Measurements from ENCODE around the gene YLPM1. TPM values are rescaled to one million over a fixed set of nuclear protein-coding genes. Genes with fewer than 3 reads are reported as not detected.

The YLPM1 gene
- total and polyA plus RNA-seq, 10 of the 15 experiments (the other 5 are each of a cell fraction or from before 2014, with no cell fraction given) = 11.1 to 48.2 (median 18.0) TPM

- ATAC-seq (no peak), DNase-seq (ENCODE audit: low read depth, low spot score) (no peak), FAIRE-seq (no peak)
- TF ChIP-seq CUX1 (IDR thresholded peaks at IDR 0.05; ENCODE audit: insufficient replicate concordance, low read depth, low read length) = no peak
- TF ChIP-seq PAX8 (IDR thresholded peaks at IDR 0.05) = no peak
- no peak for TF ChIP-seq MTA3 (IDR thresholded peaks at IDR 0.05; ENCODE audit: borderline replicate concordance, low read length)
- no peak for TF ChIP-seq BHLHE40 (IDR thresholded peaks at IDR 0.05; ENCODE audit: borderline replicate concordance in 1 of 2, low read depth in 2 of 2, low read length in 1 of 2)
- TF ChIP-seq FOXM1 (IDR thresholded peaks at IDR 0.05; ENCODE audit: low read depth, low read length) = no peak
- TF ChIP-seq SMARCA5 (IDR thresholded peaks at IDR 0.05) = no peak
- no peak for TF ChIP-seq RELB (IDR thresholded peaks at IDR 0.05; ENCODE audit: low read depth)
- TF ChIP-seq HDAC2 (IDR thresholded peaks at IDR 0.05) = no peak
- TF ChIP-seq TCF3 (IDR thresholded peaks at IDR 0.05; ENCODE audit: borderline replicate concordance, insufficient read depth, low read depth, low read length) = no peak
- TF ChIP-seq ZNF24 (IDR thresholded peaks at IDR 0.05) = no peak
- TF ChIP-seq MYB (IDR thresholded peaks at IDR 0.05; ENCODE audit: borderline replicate concordance, low read depth, low read length) = no peak
- TF ChIP-seq NR2F1 (conservative IDR thresholded peaks at IDR 0.05) = no peak
- TF ChIP-seq CBFB (IDR thresholded peaks at IDR 0.05; ENCODE audit: low read depth) = no peak
- TF ChIP-seq ZBTB33 (IDR thresholded peaks at IDR 0.05) = no peak
- Histone ChIP-seq H2AFZ (ENCODE audit: control insufficient read depth, low read depth, low read length) (no peak overlapping the region), H3K27me3 (replicated peaks in 1 of 2; ENCODE audit: control insufficient read depth in 2 of 2, insufficient read depth in 2 of 2, low read length in 1 of 2) (no peaks in the 10 kb centered on the region), H3K27ac (ENCODE audit: control insufficient read depth, insufficient read depth) (no peak overlapping the region), H3K79me2 (ENCODE audit: control insufficient read depth, insufficient read depth, low read length) (no peaks in the 10 kb centered on the region), H3K36me3 (ENCODE audit: control insufficient read depth in 2 of 2, insufficient read depth in 2 of 2, low read length in 1 of 2) (peaks cover 3 to 24% of the 10 kb centered on the region in 2 experiments), H3K9me3 (replicated peaks; ENCODE audit: control insufficient read depth, insufficient read depth, low read length) (no peaks in the 10 kb centered on the region), H3K4me2 (ENCODE audit: control insufficient read depth, insufficient read depth) (no peak overlapping the region), H3K9ac (ENCODE audit: control insufficient read depth, insufficient read depth, low read length) (no peak overlapping the region), H4K20me1 (ENCODE audit: control insufficient read depth, insufficient read depth) (no peaks in the 10 kb centered on the region), H3K4me3 (no peak overlapping the region), H3K4me1 (ENCODE audit: control insufficient read depth, insufficient read depth, low read length) (no peaks in the 10 kb centered on the region)
- POLR2A ChIA-PET = interaction anchor here (0.7 kb wide), 1 partner anchor 707 kb away, joined by 3 read pairs; no protein-coding TSS in a partner anchor
- CTCF ChIA-PET = no interaction called here
- RAD21 ChIA-PET (ENCODE audit: unreplicated experiment) = no interaction called here
- in situ Hi-C loops (cut with MboI) (no loop called here), intact Hi-C loops (cut with micrococcal nuclease; ENCODE audit: unreplicated experiment) (no loop called here)
- no TSS peak for BruUV-seq (replicated peaks)
- 100% methylated on average over 1 of the region's 1 CpG for WGBS (ENCODE audit: insufficient coverage, insufficient replicate concordance, low lambda C conversion rate, missing lambda C conversion rate)
- SMC1A ChIA-PET (ENCODE audit: uncharacterized antibody, unreplicated experiment) = no interaction called here
Observed at GRCh38 chr14:74816124-74816523, 53.0 kb downstream of the YLPM1 start.
